Posterior cingulate gyrus (tissue), 11 donors: ENCODE measurements around the gene STK40.

ENCODE experiments used
- DNase-seq, 10 donors: peaks; one replicate each; pipeline versions ENCODE4 v3.0.0 to v3.0.0-alpha.2; 2020 to 2021; ENCODE audit warnings: mixed read lengths in 3 of 10
- intact Hi-C: fragments of 100-400 bp; cut with DNase I; formaldehyde crosslinking; loops from one replicate; pipeline ENCODE4 v1.15.1; 2023

The STK40 gene

GRCh38 chr1:36385410-36386264 is at the start of gene STK40:
Gene STK40, minus strand, starts transcription at chr1:36385924. Its CDS starts 24,592 bp downstream, at chr1:36361332.
- intact Hi-C loops, result no loop called here
- peak; percentile 95 to 100 (median 98) for DNase-seq

GRCh38 chr1:36433102-36433501 is 47.4 kb upstream of the STK40 start:
- intact Hi-C loops, result no loop called here
- DNase-seq, result no peak

- intact Hi-C loops, result no loop called here
- no peak for DNase-seq
Measured at GRCh38 chr1:36432616-36433015, 46.9 kb upstream of the STK40 start.

- intact Hi-C loops, result no loop called here
- DNase-seq, result peak in 6 of 10 donors; percentile 29 to 86 (median 62)
Measured at GRCh38 chr1:36425791-36426190, 40.1 kb upstream of the STK40 start.

GRCh38 chr1:36421649-36422048 is 35.9 kb upstream of the STK40 start:
- DNase-seq, result no peak
- intact Hi-C loops, result no loop called here

GRCh38 chr1:36420836-36421317 is 35.2 kb upstream of the STK40 start:
- peak; percentile 72 to 98 (median 96) for DNase-seq
- intact Hi-C loops, result loop anchor here (1.0 kb wide), 1 partner anchor 79 kb away; no protein-coding TSS in a partner anchor

DNA sequence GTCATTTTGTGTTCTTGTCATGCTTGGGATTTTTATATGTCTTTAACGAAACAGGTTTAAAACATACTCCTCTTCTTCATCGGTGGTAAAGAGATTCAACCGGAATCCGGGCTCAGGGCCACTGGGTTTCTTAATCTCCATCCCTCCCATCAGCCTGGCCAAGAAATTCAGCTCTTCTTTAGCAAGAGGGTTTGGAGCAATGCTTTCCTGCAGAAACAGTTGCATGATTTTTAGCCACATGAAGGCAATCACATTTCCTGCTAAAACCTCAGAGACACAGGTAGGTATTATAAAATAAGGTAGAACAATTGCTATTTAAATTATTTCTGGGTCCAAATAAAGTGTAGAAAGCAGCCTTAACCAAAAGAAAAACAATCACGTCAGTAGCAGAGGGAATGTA is 34.7 kb upstream of the STK40 start:
- intact Hi-C loops, result loop anchor here (1.0 kb wide), 1 partner anchor 78 kb away; no protein-coding TSS in a partner anchor

GRCh38 chr1:36419569-36419968 is 33.8 kb upstream of the STK40 start:
- DNase-seq, result no peak
- intact Hi-C loops, result no loop called here

More for the DNA sequence above, 34.7 kb upstream of the STK40 start:
- DNase-seq, result peak in 1 of 10 donors; percentile 8

DNA sequence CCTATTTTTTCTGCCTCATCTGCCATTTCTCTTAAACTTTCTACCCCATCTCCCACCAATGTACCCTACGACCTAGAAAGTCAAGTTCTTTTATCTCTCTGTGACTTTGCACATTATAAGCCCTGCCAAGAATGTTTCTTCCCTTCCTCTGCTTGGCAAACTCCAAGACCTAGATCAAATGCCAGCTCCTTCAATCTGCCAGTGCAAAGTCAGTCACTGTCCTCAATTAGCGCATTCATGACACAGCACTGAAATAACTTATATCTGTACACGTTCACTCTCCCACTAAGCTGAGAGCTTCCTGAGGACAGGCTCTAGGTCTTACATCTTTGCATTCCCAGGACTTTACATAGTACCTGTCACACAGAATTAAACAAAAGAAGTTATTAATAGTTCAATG is 33.4 kb upstream of the STK40 start:
- DNase-seq, result no peak
- intact Hi-C loops, result no loop called here

DNA sequence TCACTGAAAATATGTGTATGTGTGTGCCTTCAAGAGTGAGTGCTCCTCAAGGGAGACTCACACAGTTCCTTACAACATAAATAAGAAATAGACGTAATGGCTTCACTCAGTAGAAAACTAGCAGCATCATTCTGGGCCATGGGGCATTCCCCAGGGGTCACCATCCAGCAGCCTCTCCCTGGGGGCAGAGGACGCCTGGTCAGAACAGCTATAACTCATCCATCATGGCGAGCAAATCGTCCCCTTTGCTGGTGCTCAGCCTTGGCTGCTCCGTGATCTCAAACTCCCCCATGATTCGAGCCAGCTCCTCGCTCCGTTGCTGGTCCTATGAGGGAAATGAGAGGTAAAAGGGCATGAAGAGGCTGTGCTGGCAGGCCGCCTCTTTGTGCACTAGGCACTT is 32.2 kb upstream of the STK40 start:
- intact Hi-C loops, result no loop called here
- DNase-seq, result peak in 1 of 10 donors; percentile 23

GRCh38 chr1:36415661-36416326 is 30.1 kb upstream of the STK40 start:
- intact Hi-C loops, result no loop called here
- peak in 1 of 10 donors; percentile 25 for DNase-seq

DNA sequence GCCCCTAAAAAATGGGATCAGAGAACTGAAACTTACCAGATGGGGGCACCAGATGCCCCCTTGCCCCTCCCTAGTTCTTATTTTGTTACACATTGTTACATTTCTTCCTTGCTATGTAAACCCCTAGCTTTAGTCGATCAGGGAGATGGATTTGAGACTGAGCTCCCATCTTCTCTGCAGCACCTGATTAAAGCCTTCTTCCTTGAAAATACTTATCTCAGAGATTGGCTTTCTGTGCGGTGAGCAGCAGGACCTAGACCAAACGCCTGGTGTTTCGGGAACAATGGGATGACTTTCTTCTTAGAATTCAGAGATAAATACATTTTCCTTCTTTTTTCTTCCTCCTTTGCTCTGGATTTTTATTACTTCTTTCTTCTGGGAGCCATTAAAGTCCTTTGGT is 28.7 kb upstream of the STK40 start:
- intact Hi-C loops, result no loop called here
- no peak for DNase-seq

DNA sequence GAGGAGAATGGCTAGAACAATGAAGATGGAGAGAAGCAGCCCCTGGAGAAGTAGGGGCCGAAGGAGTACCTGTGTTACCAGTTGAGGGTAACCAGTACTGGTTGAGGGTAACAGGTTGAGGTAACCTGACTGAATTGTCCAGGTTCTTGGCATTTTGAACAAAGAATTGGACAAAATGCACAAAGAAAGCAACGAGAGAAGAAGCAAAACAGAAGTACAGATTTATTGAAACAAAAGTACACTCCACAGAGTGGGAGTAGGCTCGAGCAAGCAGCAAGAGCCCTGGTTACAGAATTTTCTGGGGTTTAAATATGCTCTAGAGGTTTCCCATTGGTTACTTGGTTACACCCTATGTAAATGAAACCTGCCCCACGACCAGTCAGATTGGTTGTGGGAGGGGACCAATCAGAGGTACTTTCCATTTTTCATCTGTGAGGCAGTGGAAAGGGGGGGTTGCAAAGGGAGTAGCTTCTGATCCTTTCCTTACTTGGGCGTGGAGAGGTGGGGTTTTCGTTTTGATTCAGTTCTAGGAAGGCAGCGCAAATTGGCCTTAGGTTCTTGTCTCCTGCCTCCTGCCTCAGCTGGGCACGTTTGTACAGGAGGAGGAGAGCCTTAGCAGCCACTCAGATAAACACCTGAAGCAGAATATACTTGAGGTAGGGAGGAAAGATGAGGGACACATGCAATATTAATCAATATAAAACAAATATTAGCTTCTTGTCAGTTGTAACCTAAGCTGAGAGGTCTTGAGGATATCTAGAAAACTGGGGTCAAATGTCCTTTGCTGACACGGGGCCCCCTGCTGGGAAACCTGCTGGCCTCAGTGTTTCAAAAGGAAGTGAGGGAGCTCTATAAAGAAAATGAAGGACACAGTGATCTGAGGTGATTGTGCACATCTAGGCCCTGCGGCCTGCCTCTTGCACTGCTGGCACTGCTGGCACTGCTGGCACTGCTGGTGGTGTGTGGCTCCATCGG is 26.2 kb upstream of the STK40 start:
- intact Hi-C loops, result no loop called here
- DNase-seq, result peak in 1 of 10 donors; percentile 18

- intact Hi-C loops, result no loop called here
- DNase-seq, result peak in 1 of 10 donors; percentile 11
Measured at GRCh38 chr1:36408479-36408878, 22.8 kb upstream of the STK40 start.

- intact Hi-C loops, result no loop called here
Measured at GRCh38 chr1:36406440-36406839, 20.7 kb upstream of the STK40 start.

GRCh38 chr1:36402504-36402890 is 16.8 kb upstream of the STK40 start:
- intact Hi-C loops, result no loop called here
- DNase-seq, result no peak

More at GRCh38 chr1:36406440-36406839, 20.7 kb upstream of the STK40 start:
- DNase-seq, result no peak

DNA sequence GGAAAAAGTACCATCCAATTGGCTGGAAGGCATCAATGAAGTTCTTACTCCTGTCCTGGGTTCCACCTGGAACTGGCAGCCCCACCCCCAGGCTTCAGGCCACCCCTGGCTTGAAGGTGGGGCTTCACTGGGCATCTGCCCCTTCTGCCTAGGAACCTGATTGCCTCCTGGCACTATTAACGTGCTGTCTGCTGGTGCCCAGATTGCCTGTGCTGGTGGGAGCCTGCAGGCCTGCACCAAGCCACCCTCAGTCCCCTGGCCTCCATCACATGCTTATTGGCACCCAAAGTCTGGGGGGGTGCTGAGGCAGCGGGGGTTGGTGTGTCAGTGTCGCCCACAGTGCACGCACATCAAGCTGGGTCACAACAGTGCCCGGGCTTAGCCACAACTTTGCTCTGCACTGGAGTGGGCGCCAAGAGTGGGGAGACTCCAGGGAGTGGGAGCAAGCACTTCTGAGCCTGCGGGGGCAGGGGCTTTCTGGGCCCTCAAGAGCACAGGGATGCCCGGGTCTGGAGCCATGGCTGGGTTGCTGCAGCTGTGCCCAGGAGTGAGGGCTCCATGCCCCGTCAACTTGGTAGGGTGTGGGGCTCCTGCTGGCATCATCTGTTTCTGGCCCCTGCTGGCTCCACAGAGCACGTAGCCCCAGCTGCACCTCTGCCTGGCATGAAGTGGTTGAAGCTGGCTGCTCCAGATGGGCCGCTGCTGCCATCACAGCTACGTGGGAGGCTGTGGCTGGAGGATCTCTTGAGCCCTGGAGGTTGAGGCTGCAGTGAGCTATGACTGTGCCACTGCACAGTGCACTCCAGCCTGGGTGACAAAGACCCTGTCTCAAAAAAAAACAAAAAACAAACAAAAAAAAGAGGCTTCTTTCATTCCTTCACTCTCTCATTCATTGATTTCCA is 16.1 kb upstream of the STK40 start:
- DNase-seq, result peak in 1 of 10 donors; percentile 54
- intact Hi-C loops, result no loop called here

DNA sequence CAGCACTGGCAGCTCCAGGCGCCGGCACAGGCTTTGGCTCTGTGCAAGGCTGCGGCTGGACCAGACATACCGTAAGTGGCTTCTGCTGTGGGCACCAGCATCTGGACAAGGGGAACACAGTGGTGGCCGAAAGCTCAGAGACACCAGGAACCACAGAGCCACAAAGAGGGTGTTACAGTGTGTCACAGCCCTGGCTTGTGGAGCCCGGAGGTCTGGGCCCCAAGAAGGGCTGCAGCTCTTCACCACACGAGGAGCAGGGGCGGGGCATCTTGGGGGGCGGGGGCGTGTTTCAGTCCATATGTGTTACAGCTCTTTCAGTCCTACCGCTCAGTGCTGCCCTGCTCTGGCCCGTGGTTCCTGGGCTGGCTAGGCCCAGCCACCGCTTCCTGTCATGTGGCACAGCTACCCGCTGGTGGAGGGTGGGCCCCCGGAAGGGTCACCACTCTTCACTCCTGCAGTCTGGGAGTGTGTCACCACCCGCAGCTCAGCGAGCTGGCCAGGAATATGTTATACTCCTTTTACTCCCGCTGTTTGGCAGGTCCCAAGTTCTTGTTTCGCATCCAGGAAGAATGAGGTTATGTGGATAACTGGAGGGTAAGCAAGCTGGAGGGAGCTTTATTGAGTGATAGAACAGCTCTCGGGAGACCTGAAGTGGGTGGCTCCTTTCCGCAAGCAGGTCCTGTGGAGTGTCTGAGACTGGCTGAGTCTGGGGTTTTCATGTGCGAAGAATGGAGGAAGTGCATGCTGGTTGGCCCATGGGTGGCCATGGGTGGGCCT is 15.3 kb upstream of the STK40 start:
- DNase-seq, result peak in 9 of 10 donors; percentile 16 to 93 (median 44)
- intact Hi-C loops, result no loop called here

DNA sequence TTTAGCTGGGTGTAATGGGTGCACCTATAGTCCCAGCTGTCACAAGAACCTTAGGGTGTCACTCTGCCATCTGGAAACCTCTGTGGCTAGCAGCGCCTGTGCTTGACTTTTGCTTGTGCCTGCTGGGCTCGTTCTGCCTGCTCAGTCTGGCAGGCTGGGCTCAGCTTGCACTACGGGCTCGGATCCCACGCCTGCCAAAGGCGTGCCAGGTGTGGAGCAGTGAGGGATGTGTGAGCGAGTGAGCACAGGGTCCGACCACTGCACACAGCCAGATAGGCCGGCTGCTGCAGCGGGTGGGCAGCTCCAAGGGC is 14.7 kb upstream of the STK40 start:
- intact Hi-C loops, result no loop called here

More for the DNA sequence above, 14.7 kb upstream of the STK40 start:
- no peak for DNase-seq
